ENCODE results near the gene ZBED2. TPM values are rescaled to one million over a fixed set of nuclear protein-coding genes. Genes with fewer than 3 reads are reported as not detected.

Gene ZBED2
- total RNA-seq, 1 donor from 2014 or later: not detected

DNA sequence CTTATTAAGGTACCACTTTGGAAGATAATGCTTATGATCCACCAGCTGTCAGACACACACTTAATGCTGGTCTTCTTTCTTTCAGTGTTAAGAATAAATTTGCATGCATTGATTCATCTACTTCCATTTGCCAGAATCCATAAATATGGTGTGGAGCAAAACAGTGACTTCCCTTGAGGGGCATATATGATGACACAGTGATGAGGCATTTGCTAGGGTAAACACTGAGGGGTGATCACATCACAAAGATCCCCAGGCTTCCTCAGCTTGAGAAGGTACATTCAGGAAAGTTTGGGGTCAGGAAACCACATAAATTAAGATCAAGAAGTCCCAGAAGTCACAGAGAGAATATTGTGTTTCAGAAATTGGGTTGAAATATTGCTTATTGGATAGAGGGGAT is 9.9 kb upstream of the ZBED2 start:
- peaks cover 32% of the 10 kb centered on the region for H3K27me3 Mint-ChIP-seq
- no peaks in the 10 kb centered on the region for H3K36me3 Mint-ChIP-seq (ENCODE audit: insufficient read depth)
- peaks cover 10% of the 10 kb centered on the region for H3K4me1 Mint-ChIP-seq (ENCODE audit: low read depth)
- no peak for TF ChIP-seq CTCF (IDR thresholded peaks at IDR 0.05; ENCODE audit: unreplicated experiment)
- no peak for DNase-seq (ENCODE audit: low spot score, unreplicated experiment)
- H3K27ac Mint-ChIP-seq: no peak overlapping the region
- H3K4me3 Mint-ChIP-seq (ENCODE audit: low read depth): no peak overlapping the region
- H3K9me3 Mint-ChIP-seq (ENCODE audit: low read depth): no peaks in the 10 kb centered on the region

DNA sequence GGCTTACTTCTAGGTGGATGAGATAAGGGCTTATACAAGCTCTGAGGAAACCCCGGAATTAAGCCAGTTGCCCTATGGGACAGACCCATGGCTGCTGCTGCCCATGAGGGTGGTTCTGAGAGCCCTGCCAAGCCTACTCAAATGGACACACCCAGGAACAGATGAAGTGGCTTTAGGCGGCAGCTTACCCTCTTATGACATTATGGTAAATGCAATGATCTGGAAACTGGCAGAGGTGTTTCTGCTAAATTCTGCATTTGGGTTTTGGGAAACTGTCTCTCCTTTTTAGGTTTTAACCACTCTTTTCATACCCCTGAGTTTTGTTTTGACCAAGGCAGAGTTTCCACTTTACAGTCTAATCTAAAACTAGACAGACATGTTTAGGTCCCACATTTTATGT is 9.0 kb upstream of the ZBED2 start:
- no peak for DNase-seq (ENCODE audit: low spot score, unreplicated experiment)

GRCh38 chr3:111603679-111604078 is 8.5 kb upstream of the ZBED2 start:
- Mint-ChIP-seq H3K4me1 (ENCODE audit: low read depth) (peaks cover 10% of the 10 kb centered on the region), H3K27me3 (peaks cover 28% of the 10 kb centered on the region), H3K27ac (no peak overlapping the region)

More for the DNA sequence above, 9.0 kb upstream of the ZBED2 start:
- H3K27ac Mint-ChIP-seq: no peak overlapping the region
- no peak overlapping the region for H3K4me3 Mint-ChIP-seq (ENCODE audit: low read depth)
- TF ChIP-seq CTCF (IDR thresholded peaks at IDR 0.05; ENCODE audit: unreplicated experiment): no peak
- H3K36me3 Mint-ChIP-seq (ENCODE audit: insufficient read depth): no peaks in the 10 kb centered on the region
- H3K9me3 Mint-ChIP-seq (ENCODE audit: low read depth): no peaks in the 10 kb centered on the region
- H3K4me1 Mint-ChIP-seq (ENCODE audit: low read depth): peaks cover 10% of the 10 kb centered on the region
- peaks cover 32% of the 10 kb centered on the region for H3K27me3 Mint-ChIP-seq

GRCh38 chr3:111601810-111602209 is 6.7 kb upstream of the ZBED2 start:
- Mint-ChIP-seq H3K36me3 (ENCODE audit: insufficient read depth) (no peaks in the 10 kb centered on the region), H3K27ac (no peak overlapping the region), H3K4me3 (ENCODE audit: low read depth) (no peak overlapping the region), H3K27me3 (peaks cover 26% of the 10 kb centered on the region), H3K9me3 (ENCODE audit: low read depth) (no peaks in the 10 kb centered on the region), H3K4me1 (ENCODE audit: low read depth) (peaks cover 7% of the 10 kb centered on the region)
- DNase-seq (ENCODE audit: low spot score, unreplicated experiment): no peak
- no peak for TF ChIP-seq CTCF (IDR thresholded peaks at IDR 0.05; ENCODE audit: unreplicated experiment)

More at GRCh38 chr3:111603679-111604078, 8.5 kb upstream of the ZBED2 start:
- Mint-ChIP-seq H3K36me3 (ENCODE audit: insufficient read depth) (no peaks in the 10 kb centered on the region), H3K4me3 (ENCODE audit: low read depth) (no peak overlapping the region), H3K9me3 (ENCODE audit: low read depth) (no peaks in the 10 kb centered on the region)
- no peak for DNase-seq (ENCODE audit: low spot score, unreplicated experiment)
- no peak for TF ChIP-seq CTCF (IDR thresholded peaks at IDR 0.05; ENCODE audit: unreplicated experiment)

DNA sequence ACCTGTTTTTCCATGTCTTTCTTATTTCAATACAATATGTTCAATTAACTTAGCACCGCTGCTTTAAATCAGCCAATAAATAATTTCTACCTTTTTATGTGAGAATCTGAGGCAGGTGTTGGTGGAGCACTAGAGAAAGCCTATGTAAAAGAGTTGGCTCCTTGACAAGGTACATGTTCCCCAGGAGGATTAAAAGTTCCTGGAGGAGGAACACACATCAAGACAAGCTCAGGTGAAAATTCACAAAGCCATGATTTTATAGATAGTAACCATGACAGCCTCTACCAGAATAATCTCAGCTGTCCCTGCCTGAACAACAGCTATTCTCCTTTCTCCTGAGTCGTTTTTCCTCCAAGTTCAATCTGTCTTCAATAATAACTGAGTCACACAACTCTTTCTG is 3.4 kb upstream of the ZBED2 start:
- no peaks in the 10 kb centered on the region for H3K9me3 Mint-ChIP-seq (ENCODE audit: low read depth)
- no peak for DNase-seq (ENCODE audit: low spot score, unreplicated experiment)
- no peak overlapping the region for H3K27ac Mint-ChIP-seq
- H3K27me3 Mint-ChIP-seq: peaks cover 16% of the 10 kb centered on the region
- no peaks in the 10 kb centered on the region for H3K4me1 Mint-ChIP-seq (ENCODE audit: low read depth)
- no peaks in the 10 kb centered on the region for H3K36me3 Mint-ChIP-seq (ENCODE audit: insufficient read depth)
- no peak overlapping the region for H3K4me3 Mint-ChIP-seq (ENCODE audit: low read depth)
- no peak for TF ChIP-seq CTCF (IDR thresholded peaks at IDR 0.05; ENCODE audit: unreplicated experiment)

Measured in progenitor cell of endocrine pancreas (in vitro differentiated cells).